SU-DHL-6 (cell line): Measurements from ENCODE around the gene ISCA1.

Experiments
- CTCF ChIP-seq: fragments of 200-600 bp; sonication (generic); IDR thresholded peaks from one replicate; pipeline ENCODE4 v1.5.1; 2017; ENCODE audit warnings: antibody characterized with exemption, mild to moderate bottlenecking, low read length, moderate library complexity; ENCODE audit not compliant: insufficient read depth, poor library complexity, severe bottlenecking
- EZH2phosphoT487 ChIP-seq: fragments of 200-600 bp; sonication (generic), shearing (Covaris generic); conservative IDR thresholded peaks from 2 replicates; pipeline ENCODE4 v1.6.1; 2018; ENCODE audit warnings: mild to moderate bottlenecking, antibody characterized with exemption, low read length, moderate library complexity, mixed read lengths

DNA sequence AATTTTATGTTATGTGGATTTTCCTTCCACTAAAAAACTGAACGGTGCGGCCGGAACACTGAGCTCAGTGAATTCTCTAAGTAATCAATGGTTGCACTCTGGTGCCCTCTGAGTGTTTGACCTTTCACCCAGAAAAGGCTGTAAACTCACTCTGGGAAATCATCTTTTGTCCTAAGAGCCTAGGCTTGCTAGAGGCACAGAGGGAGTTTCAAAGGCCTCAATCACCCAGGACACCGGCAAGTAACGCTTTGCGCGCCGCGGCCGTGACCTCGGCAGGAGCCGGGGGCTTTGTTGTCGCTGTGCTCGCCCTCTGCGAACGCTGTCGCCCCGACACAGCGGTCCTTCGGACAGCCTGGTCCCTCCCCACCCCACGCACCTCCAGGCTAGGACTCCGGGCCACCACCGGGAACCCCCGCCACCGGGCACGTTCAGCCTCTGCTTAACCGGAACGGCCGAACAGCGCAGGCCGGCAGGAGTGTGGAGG is 703 bp downstream of the ISCA1 start:
- TF ChIP-seq CTCF (no peak), EZH2phosphoT487 (no peak)
